Activated effector memory CD4-positive, alpha-beta T cell treated with Interleukin-2 at 50 U/mL for 16 hours (primary cell): ENCODE results near the gene UBASH3A.
"Not testable (repeated sequence)": the region's sequence is repeated elsewhere in the genome, so short reads cannot be mapped to it uniquely, and the experiment has no call there.

Experiments used
- DNase-seq: peaks from one replicate; pipeline ENCODE4 v3.0.0-alpha.2; 2020

Gene UBASH3A

DNA sequence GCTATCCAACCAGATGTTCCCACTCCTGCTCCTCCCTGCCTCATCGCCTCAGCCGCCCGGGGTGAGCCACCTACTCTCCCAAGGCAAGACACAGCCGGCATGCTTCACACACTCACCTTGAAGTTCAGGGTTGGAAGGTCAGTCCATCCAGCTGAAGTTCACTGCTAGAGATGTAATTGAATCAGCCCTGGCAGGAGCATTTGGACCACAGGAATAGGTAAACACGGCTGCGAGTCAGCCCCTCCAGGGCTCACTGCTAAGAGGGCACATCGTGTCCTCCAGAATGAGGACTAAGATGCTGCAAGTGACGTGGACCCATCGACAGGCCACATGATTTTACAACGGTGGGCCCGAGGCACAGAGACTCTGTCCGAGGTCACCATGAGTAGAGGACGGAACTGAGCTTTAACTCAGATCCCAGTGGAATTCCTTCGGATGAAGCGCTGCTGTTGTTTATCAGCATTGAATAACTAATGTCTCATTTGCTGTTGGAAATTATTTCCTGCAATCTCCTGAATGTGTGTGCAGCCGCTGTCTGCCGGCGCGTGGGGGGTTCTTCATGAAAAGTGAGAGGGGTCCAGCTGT, 50.4 kb downstream of the UBASH3A start:
- DNase-seq, result no peak

DNA sequence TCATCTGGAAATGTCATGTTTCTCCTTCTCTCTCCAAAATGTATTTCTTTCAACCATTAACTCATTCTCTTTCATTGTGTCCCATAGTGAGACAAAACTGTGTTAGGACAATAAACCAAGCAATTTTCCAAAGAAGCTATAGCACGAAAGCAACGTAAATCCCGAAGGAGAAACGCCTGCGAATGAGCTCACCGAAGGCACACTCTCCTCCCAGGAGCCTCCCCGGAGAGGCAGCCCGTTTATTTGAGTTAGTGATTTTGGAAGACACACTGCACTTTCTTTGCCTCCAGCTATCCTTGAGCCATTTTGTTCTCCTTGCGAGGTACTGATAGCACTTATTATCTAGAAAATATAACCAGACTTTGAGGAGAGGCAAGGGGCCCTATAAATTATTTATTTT, 51.1 kb downstream of the UBASH3A start:
- DNase-seq, result no peak

DNA sequence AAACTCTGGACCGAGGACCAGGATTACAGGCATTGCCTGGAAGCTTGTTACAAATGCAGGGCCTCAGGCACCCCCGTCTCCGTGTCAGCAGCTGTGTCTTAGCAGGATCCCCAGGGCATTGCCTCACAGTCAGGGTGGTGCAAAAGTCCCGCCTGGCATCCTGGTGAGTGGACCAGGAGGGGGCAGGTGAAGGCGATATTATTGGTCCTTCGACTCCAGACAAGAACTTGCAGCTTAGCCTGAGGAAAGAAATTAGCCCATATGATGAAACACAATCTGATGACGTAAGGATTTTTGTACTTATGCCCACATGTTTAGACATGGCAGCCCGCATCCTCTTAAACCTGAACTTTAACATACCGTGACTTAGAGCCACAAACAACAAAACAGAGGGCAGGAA, 51.5 kb downstream of the UBASH3A start:
- DNase-seq, result no peak

DNA sequence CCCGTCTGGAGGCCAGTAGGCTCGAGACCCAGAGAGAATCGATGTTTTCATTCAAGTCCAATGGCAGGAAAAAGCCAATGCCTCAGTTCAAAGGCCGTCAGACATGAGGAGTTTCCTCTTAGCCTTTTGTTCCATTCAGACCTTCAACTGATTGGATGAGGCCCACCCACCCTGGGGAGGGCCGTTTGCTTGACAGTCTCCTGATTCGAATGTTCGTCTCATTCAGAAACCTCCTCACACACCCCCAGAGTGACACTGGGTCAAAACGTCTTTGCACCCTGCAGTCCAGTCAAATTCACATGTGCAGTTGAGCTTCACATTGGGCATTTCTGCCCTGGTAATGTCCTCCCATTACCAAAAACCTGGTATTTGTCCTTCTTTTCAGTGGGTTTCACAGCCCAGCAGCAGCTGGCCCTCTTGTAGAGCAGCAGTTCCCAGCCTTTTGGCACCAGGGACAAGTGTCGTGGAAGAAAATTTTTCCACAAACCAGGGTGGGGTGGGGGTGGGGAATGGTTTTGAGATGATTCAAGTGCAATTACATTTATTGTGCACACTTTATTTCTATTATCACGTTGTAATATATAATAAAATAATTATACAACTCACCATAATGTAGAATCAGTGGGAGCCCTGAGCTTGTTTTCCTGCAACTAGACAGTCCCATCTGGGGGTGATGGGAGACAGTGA, 52.2 kb downstream of the UBASH3A start:
- DNase-seq, result no peak

DNA sequence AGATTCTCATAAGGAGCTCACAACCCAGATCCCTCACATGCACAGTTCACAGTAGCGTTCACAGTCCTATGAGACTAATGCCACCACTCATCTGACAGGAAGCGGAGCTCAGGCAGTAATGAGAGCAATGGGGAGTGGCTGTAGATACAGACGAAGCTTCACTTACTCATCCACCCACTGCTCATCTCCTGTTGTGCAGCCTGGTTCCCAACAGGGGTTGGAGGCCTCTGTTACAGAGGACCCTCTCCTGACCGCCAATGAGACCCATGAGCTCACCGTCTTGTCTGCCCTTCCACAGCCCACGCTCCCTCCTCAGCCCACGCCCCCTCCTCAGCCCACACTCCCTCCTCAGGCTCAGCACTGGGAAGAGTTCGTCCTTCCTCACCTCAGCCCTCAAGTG, 52.8 kb downstream of the UBASH3A start:
- DNase-seq, result peak; percentile 27

DNA sequence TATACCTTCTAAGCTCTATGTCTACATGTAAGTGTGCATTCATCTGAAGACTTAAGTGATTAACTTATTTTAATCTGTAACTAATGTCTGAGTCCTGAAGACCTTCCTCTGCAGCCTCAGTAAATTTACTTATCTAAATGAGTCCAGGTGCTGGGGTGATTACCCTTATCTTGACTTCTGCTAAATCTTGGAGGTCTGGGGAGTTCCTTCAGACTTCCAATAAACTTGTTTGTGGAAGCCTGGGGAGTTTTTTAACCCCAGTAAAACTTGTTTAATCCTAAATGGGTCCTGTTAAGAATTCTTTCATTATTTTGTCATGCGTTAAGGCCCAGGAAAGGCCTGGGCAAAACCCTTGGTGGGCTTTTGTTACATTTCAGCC, 55.4 kb downstream of the UBASH3A start:
- no peak for DNase-seq

DNA sequence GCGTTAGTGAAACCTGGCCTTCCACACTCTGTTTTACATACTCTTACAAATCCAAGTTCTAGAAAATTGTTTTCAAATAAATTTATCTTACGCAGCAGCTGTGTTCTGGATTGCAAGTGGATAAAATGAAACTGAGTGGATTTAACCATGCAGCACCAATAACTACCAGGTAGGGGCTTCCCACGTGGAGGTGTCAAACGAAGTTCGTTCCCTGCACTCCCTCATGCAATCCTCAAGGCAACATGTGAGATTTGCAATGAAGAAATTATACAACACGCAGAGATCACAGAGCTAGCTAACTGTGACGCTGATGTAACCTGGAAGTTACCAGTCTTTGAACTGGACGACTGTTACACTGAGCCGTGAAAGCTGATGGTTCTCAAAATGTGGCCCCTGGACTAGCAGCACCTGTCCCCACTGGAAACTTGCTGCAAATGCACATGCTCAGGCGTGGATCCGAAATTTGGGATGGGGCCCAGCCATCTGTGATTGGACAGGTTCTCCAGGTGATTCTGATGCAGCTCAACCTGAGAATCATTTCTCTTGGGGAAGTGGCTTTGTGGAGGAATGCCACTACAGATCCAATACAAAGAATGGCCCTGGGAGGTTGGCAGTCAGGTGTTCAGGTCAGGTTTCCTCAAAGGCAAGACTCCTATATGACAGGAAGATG, 56.0 kb downstream of the UBASH3A start:
- no peak for DNase-seq

DNA sequence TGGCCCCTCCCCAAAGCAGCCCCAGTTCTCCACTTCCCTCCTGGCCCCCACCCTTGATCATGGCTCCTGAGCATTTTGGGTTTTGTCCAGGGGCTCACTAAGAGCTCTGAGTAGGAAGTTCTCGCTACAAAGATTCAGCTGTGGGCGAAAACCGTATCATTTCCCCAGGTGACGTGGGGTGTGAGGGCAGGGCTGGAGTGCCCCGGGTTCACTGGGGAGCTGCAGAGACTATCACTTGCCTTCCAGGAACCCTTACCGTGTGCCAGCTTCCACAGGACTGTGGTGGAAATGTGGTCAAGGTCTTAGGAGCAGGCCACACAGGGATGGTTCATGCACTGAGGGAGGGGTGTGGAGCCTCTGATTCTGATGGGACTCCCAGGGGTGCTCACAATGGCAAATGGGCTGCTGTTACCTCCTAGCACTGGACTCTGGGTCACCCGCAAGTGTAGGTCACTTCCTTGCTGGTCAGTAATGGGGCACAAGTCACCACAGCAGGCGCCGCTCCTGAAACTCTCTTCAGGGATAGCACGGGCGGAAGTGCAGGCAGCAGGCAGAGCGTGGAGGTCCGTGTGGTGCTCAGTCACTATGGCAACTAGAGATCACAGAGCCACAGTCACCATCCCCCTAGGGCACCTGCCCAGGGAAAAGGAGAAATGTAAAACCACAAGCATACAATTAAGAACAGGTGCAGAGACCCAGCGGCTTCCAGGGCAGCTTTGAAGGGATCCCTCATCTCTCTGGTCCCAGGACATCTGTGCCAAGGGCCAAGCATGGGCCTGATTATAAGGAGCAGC, 56.9 kb downstream of the UBASH3A start:
- no peak for DNase-seq

DNA sequence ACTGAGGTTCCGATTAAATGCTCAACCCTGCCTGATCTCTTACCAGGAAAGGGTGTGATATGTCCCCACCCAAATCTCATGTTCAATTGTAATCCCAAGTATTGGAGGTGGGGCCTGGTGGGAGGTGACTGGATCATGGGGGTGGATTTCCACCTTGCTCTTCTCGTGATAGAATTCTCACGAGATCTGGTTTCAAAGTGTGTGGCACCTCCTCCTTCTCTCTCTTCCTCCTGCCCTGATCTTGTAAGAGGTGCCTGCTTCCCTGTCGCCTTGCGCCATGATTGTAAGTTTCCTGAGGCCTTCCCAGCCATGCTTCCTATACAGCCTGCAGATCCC, 57.5 kb downstream of the UBASH3A start:
- no peak for DNase-seq

DNA sequence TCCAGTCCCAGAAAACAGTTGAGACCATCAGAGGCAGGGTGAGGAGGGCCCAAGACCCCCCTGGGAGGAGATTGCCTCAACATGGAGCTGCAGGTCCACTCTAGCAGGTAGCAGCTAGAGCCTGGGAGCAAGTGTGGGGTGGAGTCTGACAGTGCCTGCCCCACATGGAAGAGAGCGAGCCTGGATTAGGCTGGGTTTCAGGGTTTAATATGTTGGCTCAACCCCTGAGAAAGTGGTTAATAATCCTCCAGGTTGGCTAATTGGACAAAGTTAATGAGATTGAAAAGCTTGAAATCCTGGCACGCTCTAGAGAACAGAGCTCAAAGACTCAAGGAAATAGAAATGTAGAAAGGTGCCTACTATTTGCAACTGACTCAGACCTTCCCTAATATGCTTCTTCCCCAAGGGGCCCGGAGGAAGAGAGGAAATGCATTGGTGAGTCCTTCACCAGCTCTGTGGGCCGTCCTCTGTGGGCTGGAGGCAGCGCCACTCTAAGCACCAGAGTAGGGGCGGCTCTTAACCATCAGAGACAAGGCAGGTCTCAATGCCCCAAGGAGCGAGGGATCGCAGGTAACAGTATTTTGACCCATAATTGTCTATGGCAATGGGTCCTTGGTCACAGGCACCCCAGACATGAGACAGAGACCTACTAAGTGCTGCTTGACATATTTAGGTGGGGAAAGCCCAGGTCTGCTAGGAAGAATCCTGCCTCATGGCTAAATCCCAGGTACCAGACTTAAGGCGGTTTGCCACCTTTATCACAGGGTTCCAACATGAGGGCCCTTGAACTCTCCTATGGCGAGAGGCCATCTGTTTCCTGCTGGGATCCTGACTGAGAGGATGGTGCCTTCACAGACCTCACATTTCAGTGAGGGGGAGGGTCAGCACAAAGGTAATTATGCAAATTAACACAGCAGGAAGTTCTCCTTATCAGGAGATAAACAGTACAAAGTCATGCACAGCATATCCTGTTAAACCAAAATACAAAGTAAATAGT, 58.5 kb downstream of the UBASH3A start:
- DNase-seq, result no peak

DNA sequence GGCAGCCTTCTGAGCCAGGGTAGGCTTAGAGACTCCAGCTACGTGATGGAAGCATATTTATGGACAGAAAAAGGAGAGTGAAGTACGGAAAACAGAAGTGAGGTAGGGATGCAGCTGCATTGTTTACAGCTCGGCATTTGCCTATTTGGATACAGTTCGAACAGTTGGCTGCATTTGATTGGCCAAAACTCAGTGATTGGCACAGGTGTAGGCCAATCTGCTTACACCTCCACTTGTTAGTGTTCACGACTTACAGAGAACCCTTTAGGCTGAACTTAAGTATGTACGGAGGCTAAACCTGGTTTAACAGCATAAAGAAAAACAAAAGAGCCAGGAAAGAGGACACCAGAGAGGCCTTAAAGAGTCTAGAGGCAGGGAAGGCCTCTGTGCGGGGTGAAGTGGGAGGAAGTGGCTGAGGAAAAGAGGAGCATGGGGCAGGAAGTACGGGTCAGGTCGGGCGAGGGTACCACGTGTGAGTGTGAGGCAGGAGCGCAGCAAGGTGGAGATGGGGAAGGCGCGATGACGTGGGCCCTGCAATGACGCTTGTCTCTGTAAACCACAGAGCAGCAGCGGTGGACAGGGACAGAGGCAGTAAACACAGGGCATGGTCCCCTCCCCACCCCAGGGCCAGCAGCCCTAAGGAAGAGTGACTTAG, 60.3 kb downstream of the UBASH3A start:
- peak; percentile 37 for DNase-seq

DNA sequence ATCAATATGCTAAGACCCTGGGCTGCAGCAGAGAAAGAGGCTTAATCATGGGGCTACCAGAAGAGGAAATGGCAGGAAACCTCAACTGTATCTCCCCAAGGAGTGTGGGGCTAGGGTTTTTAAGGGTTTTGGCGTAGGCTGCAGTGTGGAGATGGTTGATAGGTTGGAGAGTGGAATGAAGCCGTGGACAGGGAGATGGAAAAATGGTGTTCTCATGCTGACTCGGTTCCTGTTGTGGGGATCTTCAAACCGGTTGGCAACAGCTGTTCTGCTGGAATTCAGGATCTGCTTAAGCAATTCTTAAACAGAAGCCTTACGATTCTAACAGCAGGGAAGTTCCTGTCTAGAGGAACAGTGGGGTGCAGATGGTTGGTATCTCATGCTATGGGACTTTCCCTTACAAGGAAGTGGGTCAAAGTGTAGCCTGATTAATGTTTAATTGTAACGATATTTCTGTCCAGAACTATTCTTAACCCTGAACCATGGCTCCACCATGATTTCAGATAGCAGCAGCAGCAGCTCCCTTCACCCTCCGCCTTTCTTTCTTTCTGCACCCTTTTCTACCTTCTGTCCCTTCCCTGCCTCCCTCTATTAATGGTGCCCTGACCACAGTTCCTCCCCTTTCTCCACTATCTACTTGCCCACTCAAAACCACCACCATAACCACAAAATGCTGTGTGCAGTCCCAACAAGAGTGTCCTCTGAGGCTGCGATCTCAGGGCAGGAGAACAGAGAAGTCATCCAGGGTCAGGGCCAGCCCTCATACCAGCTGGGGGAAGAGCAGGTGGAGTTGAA, 61.5 kb downstream of the UBASH3A start:
- no peak for DNase-seq

DNA sequence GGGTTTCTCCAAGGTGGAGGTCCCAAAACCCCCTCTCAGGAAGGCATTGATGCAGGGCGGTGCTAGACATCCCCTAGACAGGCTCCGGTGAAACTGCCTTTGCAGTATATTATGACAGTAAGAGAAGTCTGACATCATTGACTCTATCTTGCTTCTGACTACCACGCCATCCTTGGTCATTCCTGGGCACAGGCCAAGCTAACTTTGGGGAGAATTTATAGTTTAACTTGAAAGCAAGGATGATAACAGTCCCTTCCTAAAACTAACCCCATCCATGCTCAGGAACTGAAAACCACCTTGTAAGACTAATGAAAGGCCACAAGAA, 62.1 kb downstream of the UBASH3A start:
- no peak for DNase-seq

DNA sequence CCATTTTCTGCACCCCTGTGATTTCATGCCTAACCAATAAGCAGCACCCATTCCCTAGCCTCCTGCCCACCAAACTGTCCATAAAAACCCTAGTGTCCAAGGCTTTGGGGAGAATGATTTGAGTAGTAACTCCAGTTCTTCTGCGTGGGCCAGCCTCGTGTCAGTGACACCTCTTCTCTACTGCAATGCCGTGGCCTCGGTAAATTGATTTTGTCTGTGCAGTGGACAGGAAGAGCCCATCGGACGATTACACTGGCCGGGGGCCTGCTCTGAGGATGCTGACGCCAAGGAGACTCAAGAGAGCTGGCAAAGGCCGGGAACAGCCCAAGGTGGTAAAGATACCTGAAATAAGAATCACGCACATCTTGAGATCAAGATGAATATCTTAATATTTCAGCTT, 63.0 kb downstream of the UBASH3A start:
- no peak for DNase-seq

DNA sequence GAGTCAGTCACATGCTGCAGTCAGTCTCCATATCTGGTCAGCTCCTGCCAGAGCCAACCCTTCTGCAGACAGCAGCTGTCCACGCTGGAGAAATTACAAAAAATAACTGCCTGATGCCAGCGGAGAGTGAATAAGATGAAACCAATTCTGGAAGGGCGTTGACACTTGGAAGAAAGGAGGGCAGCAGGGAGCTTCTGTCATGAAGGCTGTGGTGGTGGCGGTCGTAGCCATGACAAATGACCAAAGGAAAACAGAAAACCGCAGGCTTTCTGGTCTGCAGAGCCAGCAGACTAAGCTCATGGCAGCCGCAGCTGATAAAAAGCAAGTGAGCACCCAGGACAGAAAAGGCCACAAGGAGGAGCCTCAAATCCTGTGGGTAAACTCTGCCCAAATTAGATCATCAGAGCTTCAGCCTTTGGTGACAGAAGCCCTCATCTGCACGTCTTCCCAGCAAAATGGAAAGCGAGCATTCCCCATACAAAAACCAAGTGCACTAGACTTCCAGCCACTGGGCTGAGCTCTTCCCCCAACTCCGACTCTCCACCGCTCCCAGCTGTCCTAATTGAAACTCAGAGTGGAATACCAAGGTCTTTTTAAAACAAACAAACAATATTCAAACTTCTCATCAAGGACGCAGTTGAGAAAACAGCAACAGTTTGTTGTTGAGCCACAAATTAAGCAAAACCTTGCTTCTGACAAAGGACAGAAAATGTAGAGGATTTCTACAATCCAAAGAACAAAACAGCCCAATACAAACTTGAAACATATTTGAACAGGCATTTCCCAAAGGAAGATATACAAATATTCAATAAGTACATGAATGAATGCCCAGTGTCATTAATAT, 63.7 kb downstream of the UBASH3A start:
- no peak for DNase-seq

DNA sequence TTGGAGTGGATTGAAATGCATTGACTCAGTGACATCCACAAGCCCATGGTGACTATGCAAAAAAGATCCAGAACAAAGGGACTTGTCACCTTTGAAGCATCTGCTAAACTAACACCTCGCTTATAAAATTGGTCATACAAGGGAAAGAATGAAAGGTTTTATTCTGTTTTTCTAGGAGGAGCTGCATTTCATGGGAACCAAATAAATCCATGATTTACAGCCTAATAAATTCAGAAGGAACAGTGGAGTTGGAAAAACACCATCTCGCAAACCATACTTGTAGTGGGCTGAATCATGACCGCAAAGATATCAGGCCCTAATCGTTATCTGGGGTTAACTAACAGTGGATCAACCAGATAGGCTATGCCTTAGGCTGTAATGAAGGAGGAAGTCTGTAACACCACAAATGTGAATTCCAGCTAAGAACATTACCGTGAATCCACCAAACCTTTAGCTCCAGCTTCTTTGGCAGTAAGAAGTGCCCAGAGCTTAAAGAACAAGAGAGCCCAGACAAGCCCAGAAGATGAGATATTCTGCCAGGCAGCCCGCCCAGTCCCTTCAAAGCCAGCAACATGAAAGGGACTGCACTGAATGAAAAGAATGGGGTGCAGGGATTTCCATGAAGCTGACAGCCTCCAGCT, 64.9 kb downstream of the UBASH3A start:
- DNase-seq, result no peak

DNA sequence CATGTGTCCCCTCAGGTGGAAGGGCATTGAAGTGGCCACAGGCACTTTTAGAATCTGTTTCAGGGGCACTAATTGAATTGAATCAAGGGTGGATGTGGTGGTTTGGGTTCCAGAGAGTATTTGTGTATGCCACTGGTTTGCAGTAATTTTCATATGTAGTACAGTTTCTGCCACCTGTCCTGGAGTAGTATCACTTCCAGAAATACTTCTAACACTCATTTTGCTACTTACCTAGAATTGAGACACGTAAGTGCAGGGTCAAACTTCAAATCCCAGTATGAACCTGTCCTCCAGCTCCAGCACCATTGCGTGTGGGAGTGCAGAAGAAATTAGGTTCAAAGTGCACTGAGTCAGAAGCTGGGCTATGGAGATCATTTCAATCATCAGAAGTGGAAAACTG, 65.6 kb downstream of the UBASH3A start:
- no peak for DNase-seq

DNA sequence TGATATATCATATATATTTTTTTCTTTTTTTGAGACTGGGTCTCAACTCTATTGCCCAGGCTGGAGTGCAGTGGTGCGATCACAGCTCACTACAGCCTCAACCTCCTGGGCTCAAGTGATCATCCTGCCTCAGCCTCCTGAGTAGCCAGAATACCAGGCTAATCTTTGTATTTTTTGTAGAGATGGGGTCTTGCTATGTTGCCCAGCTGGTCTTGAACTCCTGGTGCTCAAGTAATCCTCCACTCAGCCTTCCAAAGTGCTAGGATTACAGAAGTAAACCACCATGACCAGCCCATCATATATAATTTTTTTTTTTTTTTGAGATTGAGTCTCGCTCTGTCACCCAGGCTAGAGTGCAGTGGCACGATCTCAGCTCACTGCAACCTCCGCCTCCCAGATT, 66.0 kb downstream of the UBASH3A start:
- DNase-seq, result not testable (repeated sequence)

DNA sequence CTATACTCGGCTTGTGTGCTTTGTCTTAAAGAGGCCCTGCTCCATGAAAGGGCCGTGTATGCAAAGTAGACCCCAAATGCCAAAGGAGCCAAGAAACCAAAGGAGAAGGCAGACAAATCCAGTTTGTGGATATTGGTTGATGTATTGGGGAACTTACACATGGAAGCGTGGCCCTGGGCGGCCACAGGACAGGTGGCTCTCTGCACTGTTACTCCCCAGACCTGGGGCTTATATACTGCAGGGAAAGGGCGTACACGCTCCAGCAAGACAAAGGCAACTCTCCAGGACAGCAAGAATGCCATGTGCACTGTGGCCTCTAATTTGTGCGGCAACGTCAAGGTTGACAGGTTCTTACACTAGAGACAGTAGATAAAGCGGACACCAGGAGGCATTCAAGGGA, 67.5 kb downstream of the UBASH3A start:
- DNase-seq, result no peak
